B cell (primary cell): ENCODE data around the gene SEMA4A.
A peak's percentile ranks its signal among the peaks of the same experiment; 100 is the strongest.

Source experiments
- EZH2 ChIP-seq: IDR thresholded peaks from 2 replicates; pipeline ENCODE4 v1.6.1; 2012; ENCODE audit warnings: borderline replicate concordance, low read depth, mild to moderate bottlenecking, moderate library complexity, low read length; ENCODE audit not compliant: insufficient read depth, poor library complexity, severe bottlenecking
- TF ChIP-seq, protein P1 (sequence below): fragments of 200-600 bp; IDR thresholded peaks from one replicate; pipeline ENCODE4 v1.8.0; 2022; ENCODE audit warnings: antibody characterized with exemption, mild to moderate bottlenecking

DNA sequence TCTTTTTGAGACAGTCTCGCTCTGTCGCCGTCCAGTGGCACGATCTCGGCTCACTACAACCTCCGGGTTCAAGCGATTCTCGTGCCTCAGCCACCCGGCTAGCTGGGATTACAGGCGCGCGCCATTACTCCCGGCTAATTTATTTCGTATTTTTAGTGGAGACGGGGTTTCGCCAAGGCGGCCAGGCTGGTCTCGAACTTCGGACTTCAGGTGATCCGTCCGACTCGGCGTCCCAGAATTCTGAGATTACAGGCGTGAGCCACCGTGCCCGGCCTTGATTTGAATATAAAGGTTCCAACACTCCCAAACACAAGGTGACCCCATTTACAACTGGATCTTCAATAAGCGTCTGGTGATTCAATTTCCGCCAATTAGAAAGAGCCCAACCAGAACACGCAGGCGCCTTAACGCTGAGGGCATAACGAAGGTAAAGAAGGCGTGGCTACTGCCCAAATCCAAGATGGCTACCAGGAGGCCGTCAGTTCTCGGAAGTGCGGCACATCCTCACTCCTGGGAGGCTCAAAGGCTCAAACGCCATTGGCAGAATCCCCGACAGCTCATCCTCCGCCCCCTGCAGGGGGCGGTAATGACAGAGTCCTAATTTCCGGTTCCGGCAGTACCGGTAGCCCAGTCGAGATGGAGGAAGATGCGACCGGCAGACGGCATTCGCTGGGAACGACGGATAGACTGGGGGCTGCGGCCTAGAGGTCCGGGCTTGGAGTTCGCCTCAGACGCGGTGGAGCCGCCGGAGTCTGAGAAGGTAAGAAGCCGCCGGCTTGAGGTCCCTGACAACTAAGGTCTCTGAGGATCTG lies 40.3 kb downstream of the SEMA4A start, which contains the start of gene SLC25A44:
- TF ChIP-seq, protein P1, sequence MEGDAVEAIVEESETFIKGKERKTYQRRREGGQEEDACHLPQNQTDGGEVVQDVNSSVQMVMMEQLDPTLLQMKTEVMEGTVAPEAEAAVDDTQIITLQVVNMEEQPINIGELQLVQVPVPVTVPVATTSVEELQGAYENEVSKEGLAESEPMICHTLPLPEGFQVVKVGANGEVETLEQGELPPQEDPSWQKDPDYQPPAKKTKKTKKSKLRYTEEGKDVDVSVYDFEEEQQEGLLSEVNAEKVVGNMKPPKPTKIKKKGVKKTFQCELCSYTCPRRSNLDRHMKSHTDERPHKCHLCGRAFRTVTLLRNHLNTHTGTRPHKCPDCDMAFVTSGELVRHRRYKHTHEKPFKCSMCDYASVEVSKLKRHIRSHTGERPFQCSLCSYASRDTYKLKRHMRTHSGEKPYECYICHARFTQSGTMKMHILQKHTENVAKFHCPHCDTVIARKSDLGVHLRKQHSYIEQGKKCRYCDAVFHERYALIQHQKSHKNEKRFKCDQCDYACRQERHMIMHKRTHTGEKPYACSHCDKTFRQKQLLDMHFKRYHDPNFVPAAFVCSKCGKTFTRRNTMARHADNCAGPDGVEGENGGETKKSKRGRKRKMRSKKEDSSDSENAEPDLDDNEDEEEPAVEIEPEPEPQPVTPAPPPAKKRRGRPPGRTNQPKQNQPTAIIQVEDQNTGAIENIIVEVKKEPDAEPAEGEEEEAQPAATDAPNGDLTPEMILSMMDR: peak; percentile 67
- no peak for TF ChIP-seq EZH2
